HFFc6 (cell line): ENCODE data around the gene PLD1. TPM values are rescaled to one million over a fixed set of nuclear protein-coding genes. Genes with fewer than 3 reads are reported as not detected.

Experiments used
- DNase-seq: peaks from one replicate; pipeline ENCODE4 v3.0.0-alpha.2; 2018
- H3K27ac Mint-ChIP-seq: 2 replicates; pipeline ENCODE4 v1.8.0; 2020; ENCODE audit warnings: mild to moderate bottlenecking, mixed read lengths
- H3K27me3 Mint-ChIP-seq: 2 replicates; pipeline ENCODE4 v1.8.0; 2021; ENCODE audit warnings: mild to moderate bottlenecking, moderate library complexity, mixed read lengths; ENCODE audit not compliant: insufficient read depth
- H3K36me3 Mint-ChIP-seq: 2 replicates; pipeline ENCODE4 v1.8.0; 2021; ENCODE audit warnings: low read depth, mixed read lengths
- H3K4me1 Mint-ChIP-seq: 2 replicates; pipeline ENCODE4 v1.8.0; 2020; ENCODE audit warnings: low read depth, mixed read lengths
- H3K4me3 Mint-ChIP-seq: 2 replicates; pipeline ENCODE4 v1.8.0; 2020; ENCODE audit warnings: mild to moderate bottlenecking, moderate library complexity, mixed read lengths
- H3K9me3 Mint-ChIP-seq: 2 replicates; pipeline ENCODE4 v1.8.0; 2020; ENCODE audit warnings: mild to moderate bottlenecking, mixed read lengths
- total RNA-seq, 6 experiments: library from RNA; stranded (reverse); fragmentation: NEBNext Ultra II Directional; extraction: Animal tissue kit (Norgen Biotek cat#: 25700); gene quantifications; 2 replicates in 1 of 6; 3 replicates in 5 of 6; pipeline ENCODE4 v1.2.3, GENCODE V29; 2021
- TF ChIP-seq, protein P1 (sequence below): fragments of 200-600 bp; sonication (generic); IDR thresholded peaks from 2 replicates; pipeline ENCODE4 v1.5.0; 2021; ENCODE audit warnings: antibody characterized with exemption, mild to moderate bottlenecking

The PLD1 gene
- total RNA-seq, 6 experiments from 2014 or later, result 4.1 to 6.0 (median 5.3) TPM

DNA sequence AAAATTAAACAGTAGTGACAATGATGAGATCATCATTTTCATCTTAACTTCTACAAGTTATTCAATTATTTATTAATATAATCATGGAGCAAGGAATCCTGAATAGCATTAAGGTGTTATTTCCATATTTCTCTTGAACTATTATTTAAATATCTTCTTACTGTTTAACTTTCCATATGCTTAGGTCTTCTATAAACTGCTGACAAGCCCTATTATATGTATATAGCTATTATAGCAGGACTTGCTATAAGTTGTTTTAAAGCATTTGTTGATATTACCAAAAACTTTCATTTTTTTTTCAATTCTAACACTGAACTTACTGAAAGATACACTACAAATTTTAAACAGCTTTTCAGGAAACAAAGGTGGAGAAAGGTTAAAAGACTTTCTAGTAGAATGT is 76.7 kb downstream of the PLD1 start:
- H3K4me3 Mint-ChIP-seq, result no peak overlapping the region
- TF ChIP-seq, protein P1, sequence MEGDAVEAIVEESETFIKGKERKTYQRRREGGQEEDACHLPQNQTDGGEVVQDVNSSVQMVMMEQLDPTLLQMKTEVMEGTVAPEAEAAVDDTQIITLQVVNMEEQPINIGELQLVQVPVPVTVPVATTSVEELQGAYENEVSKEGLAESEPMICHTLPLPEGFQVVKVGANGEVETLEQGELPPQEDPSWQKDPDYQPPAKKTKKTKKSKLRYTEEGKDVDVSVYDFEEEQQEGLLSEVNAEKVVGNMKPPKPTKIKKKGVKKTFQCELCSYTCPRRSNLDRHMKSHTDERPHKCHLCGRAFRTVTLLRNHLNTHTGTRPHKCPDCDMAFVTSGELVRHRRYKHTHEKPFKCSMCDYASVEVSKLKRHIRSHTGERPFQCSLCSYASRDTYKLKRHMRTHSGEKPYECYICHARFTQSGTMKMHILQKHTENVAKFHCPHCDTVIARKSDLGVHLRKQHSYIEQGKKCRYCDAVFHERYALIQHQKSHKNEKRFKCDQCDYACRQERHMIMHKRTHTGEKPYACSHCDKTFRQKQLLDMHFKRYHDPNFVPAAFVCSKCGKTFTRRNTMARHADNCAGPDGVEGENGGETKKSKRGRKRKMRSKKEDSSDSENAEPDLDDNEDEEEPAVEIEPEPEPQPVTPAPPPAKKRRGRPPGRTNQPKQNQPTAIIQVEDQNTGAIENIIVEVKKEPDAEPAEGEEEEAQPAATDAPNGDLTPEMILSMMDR, result no peak
- H3K4me1 Mint-ChIP-seq, result peaks cover 2% of the 10 kb centered on the region
- no peaks in the 10 kb centered on the region for H3K9me3 Mint-ChIP-seq
- no peak for DNase-seq
- H3K27me3 Mint-ChIP-seq, result no peaks in the 10 kb centered on the region
- H3K27ac Mint-ChIP-seq, result no peak overlapping the region
- H3K36me3 Mint-ChIP-seq, result no peaks in the 10 kb centered on the region

DNA sequence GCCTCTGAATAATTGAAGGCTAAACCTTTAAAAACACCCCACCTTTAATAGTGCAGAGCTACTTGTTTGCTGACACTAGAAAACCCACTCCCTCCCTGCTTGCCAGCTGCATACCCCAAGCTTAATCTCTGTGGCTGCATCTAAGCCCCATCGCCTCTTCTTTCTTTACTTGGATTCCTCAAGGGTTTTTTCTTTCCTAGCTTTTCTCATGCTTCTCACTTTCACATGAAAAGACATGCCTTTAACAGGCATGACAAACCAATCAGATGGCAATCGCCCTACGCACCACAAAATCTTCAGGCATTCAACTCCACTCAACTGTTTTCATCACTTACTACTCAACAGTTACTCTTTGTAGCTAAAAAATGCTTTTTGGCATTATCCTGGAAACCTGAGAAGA is 77.5 kb downstream of the PLD1 start:
- H3K27me3 Mint-ChIP-seq, result no peaks in the 10 kb centered on the region
- H3K4me3 Mint-ChIP-seq, result no peak overlapping the region
- DNase-seq, result no peak
- H3K36me3 Mint-ChIP-seq, result no peaks in the 10 kb centered on the region
- peaks cover 7% of the 10 kb centered on the region for H3K4me1 Mint-ChIP-seq
- TF ChIP-seq, protein P1, result no peak
- H3K9me3 Mint-ChIP-seq, result no peaks in the 10 kb centered on the region
- H3K27ac Mint-ChIP-seq, result no peak overlapping the region

DNA sequence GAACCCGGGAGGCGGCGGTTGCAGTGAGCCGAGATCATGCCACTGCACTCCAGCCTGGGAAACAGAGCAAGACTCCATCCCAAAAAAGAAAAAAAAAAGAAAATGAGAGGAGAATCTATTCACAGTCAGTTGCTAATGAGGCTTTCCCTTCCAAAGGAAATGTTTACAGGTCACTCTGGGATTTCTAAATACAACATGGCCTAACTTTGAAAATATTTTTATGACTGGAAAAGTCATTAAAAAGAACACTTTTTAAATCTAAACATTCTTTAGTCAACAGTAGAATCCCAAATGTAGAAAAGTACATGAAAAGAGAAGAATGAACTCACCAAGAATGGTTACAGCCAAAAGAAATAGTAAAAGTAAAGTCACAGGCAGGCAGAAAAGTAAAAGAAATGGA is 78.6 kb downstream of the PLD1 start:
- Mint-ChIP-seq H3K4me1 (peaks cover 7% of the 10 kb centered on the region), H3K4me3 (no peak overlapping the region), H3K27me3 (no peaks in the 10 kb centered on the region), H3K36me3 (no peaks in the 10 kb centered on the region), H3K9me3 (no peaks in the 10 kb centered on the region), H3K27ac (no peak overlapping the region)
- DNase-seq, result no peak
- TF ChIP-seq, protein P1, result no peak

DNA sequence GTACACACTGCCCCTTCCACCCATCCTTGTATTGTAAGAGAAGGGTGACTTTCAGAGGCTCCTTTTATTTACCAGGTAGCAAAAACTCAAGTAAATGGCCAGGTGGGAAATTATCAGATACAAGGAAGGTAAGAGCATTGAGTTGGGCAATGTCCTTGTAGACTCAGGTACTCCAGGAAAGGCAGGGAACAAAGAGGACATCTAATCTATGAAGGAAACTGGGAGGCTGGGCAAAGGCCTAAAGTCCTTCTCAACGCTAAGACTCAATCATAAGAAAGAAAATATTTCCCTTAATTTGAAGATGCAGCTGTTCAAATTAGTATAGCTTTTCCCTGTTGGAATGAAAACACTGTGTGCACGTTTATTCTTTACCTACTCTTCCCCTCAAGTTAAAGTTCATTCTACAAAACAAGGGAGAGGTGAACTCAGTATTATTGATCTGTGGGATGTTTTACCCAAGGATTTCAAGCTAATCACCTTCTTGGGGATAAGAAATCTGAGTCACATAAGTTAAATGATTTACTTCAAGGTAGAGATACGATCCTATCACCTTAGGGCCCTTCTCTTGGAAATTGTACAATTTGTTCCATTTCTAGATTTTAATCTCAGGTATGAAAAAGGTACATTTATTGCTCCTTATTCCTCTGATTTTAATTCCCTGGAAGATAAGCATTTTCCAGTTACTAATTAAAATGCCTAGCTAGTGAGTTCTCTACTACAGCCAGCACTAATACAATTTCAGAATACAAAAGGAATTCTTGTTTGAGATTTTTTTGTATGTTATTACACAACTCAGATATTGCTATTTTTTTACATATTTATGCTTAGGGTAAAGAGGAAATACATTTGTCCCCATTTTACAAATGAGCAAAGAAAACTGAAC is 80.6 kb downstream of the PLD1 start:
- Mint-ChIP-seq H3K9me3 (no peaks in the 10 kb centered on the region), H3K36me3 (peaks cover 3% of the 10 kb centered on the region; the same call in 1 of the 2 replicates), H3K27ac (no peak overlapping the region), H3K4me1 (peaks cover 7% of the 10 kb centered on the region), H3K27me3 (no peaks in the 10 kb centered on the region), H3K4me3 (no peak overlapping the region)
- TF ChIP-seq, protein P1, result no peak
- no peak for DNase-seq

DNA sequence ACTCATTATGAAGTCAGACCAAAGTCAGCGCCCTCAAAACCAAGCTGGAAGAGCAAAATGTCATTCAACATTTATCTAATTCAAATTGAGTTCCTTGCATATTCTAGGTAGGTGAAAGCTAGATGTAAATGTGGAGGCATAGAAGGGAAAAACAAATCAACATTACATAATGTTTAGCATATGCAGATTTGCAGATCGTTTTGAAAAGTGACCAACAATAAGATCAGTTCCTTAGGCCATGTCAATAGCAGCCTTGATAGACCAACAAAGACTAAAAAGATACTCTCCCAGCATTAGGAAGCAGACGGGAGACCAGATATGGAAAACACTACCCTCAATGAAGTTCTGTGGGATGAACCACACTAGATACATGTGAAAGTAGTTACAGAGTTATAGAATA is 83.0 kb downstream of the PLD1 start:
- H3K36me3 Mint-ChIP-seq, result peaks cover 5% of the 10 kb centered on the region; the same call in 1 of the 2 replicates
- H3K4me3 Mint-ChIP-seq, result no peak overlapping the region
- TF ChIP-seq, protein P1, result no peak
- H3K9me3 Mint-ChIP-seq, result no peaks in the 10 kb centered on the region
- peaks cover 7% of the 10 kb centered on the region for H3K4me1 Mint-ChIP-seq
- H3K27ac Mint-ChIP-seq, result no peak overlapping the region; the same call in 1 of the 2 replicates
- no peaks in the 10 kb centered on the region for H3K27me3 Mint-ChIP-seq
- DNase-seq, result no peak
